HepG2 (cell line): ENCODE results near the gene ARPC5. TPM values are rescaled to one million over a fixed set of nuclear protein-coding genes. Genes with fewer than 3 reads are reported as not detected.

Experiments
- ATAC-seq: fragments of 200-7000 bp; cut with Tn5 transposase; 3 replicates; pipeline ENCODE4 v1.9.1; 2020; ENCODE audit warnings: mild to moderate bottlenecking, moderate library complexity
- BruUV-seq: library from RNA; stranded (reverse); fragments of 400-500 nt; replicated peaks from 2 replicates; lab custom pipeline; 2021; lab: Mats Ljungman, UMichigan
- CTCF ChIA-PET: fragments of 300-600 bp; formaldehyde crosslinking; extraction: SDS; loops from one replicate; lab custom pipeline; 2021; ENCODE audit warnings: low total read pairs, inconsistent platforms, low intra/inter-chr PET ratio; lab: Yijun Ruan, JAX
- POLR2A ChIA-PET: fragments of 350-600 bp; sonication (Branson Sonifier 250); formaldehyde crosslinking; loops from one replicate; lab custom pipeline; 2020; ENCODE audit warnings: antibody characterized with exemption, inconsistent platforms; lab: Yijun Ruan, JAX
- DNase-seq: peaks from one replicate; pipeline ENCODE4 v3.0.0-alpha.2; 2015; ENCODE audit warnings: low spot score
- FAIRE-seq: peaks from 3 replicates; lab custom pipeline; 2011; peaks lifted over from hg19 to GRCh38; lab: Jason Lieb, UNC
- H2AFZ ChIP-seq: one replicate; pipeline ENCODE4 v1.6.1; 2011; ENCODE audit warnings: low read length, inconsistent platforms
- H3K27ac ChIP-seq: fragments of 300-600 bp; 3 replicates; pipeline ENCODE4 v1.8.0; 2011; ENCODE audit warnings: mixed run types, mild to moderate bottlenecking, mixed read lengths, low read length, inconsistent platforms; ENCODE audit not compliant: insufficient read depth; ENCODE audit errors: extremely low read length
- H3K27me3 ChIP-seq, 2 experiments: fragments of 200-600 bp in 1 of 2; 2 replicates in 1 of 2; 3 replicates in 1 of 2; pipeline versions ENCODE4 v1.6.0 to v1.8.0; 2011; ENCODE audit warnings: low read length in 2 of 2, mild to moderate bottlenecking in 2 of 2, moderate library complexity in 2 of 2, inconsistent platforms in 1 of 2; ENCODE audit not compliant: insufficient read depth in 2 of 2, control insufficient read depth in 1 of 2
- H3K36me3 ChIP-seq, 2 experiments: fragments of 200-600 bp in 1 of 2; replicated peaks in 1 of 2; 2 replicates in 1 of 2; 3 replicates in 1 of 2; pipeline versions ENCODE4 v1.5.1 to v1.8.0; 2011; ENCODE audit warnings: low read length in 2 of 2, inconsistent platforms in 1 of 2; ENCODE audit not compliant: insufficient read depth in 2 of 2, control insufficient read depth in 1 of 2
- H3K4me1 ChIP-seq: 2 replicates; pipeline ENCODE4 v1.5.1; 2012; ENCODE audit warnings: low read length, inconsistent platforms; ENCODE audit not compliant: insufficient read depth
- H3K4me2 ChIP-seq: 2 replicates; pipeline ENCODE4 v1.6.0; 2011; ENCODE audit warnings: low read depth, low read length, inconsistent platforms
- H3K4me3 ChIP-seq, 3 experiments: fragments of 200-600 bp in 1 of 3; sonication (generic), shearing (Covaris generic) in 1 of 3; replicated peaks in 1 of 3; 2 replicates each; pipeline ENCODE4 v1.5.1; 2011 to 2016; ENCODE audit warnings: low read length in 3 of 3, inconsistent platforms in 2 of 3, low read depth in 2 of 3, mild to moderate bottlenecking in 2 of 3, control low read depth in 1 of 3, mixed read lengths in 1 of 3; ENCODE audit not compliant: insufficient read depth in 1 of 3
- H3K79me2 ChIP-seq: one replicate; pipeline ENCODE4 v1.6.1; 2011; ENCODE audit warnings: low read length, inconsistent platforms; ENCODE audit not compliant: insufficient read depth
- H3K9ac ChIP-seq: 2 replicates; pipeline ENCODE4 v1.6.0; 2011; ENCODE audit warnings: mild to moderate bottlenecking, low read depth, low read length, inconsistent platforms; ENCODE audit not compliant: insufficient read depth
- H3K9me3 ChIP-seq: 2 replicates; pipeline ENCODE4 v1.5.1; 2012; ENCODE audit warnings: mild to moderate bottlenecking, low read length
- H4K20me1 ChIP-seq: 2 replicates; pipeline ENCODE4 v1.6.0; 2011; ENCODE audit warnings: inconsistent platforms, mild to moderate bottlenecking, low read length, moderate library complexity; ENCODE audit not compliant: insufficient read depth
- EEA1 ChIP-seq: sonication (generic); formaldehyde crosslinking; IDR thresholded peaks from 2 replicates; pipeline ENCODE4 v1.5.1; 2020; ENCODE audit warnings: mild to moderate bottlenecking, missing genetic modification reagents, borderline replicate concordance
- FOXP1 ChIP-seq, 2 experiments: fragments of 450-650 bp in 1 of 2; IDR thresholded peaks; 2 replicates each; pipeline ENCODE4 v1.6.1; 2017 to 2018; ENCODE audit warnings: antibody characterized with exemption in 1 of 2
- GATAD2A ChIP-seq: IDR thresholded peaks from 2 replicates; pipeline ENCODE4 v1.6.1; 2016
- GFI1 ChIP-seq: sonication (generic); formaldehyde crosslinking; IDR thresholded peaks from 2 replicates; pipeline ENCODE4 v1.5.0; 2020; ENCODE audit warnings: missing genetic modification reagents, mild to moderate bottlenecking, borderline replicate concordance
- HDAC1 ChIP-seq: sonication (generic); formaldehyde crosslinking; IDR thresholded peaks from 2 replicates; pipeline ENCODE4 v1.5.1; 2020; ENCODE audit warnings: mild to moderate bottlenecking, missing genetic modification reagents
- HNF4A ChIP-seq: sonication (generic); formaldehyde crosslinking; IDR thresholded peaks from 2 replicates; pipeline ENCODE4 v1.4.0; 2020; ENCODE audit warnings: missing genetic modification reagents
- NR2F1 ChIP-seq, 2 experiments: fragments of 450-650 bp in 1 of 2; formaldehyde crosslinking in 1 of 2; IDR thresholded peaks; 2 replicates each; pipeline versions ENCODE4 v1.5.0 to v1.6.1; 2016 to 2020; ENCODE audit warnings: mild to moderate bottlenecking in 1 of 2, missing compliant biosample characterization in 1 of 2, missing genetic modification reagents in 1 of 2, moderate library complexity in 1 of 2
- NR2F6 ChIP-seq, 2 experiments: IDR thresholded peaks; 2 replicates each; pipeline ENCODE4 v1.6.1; 2016; ENCODE audit warnings: antibody characterized with exemption in 1 of 2, mild to moderate bottlenecking in 1 of 2
- RARA ChIP-seq: IDR thresholded peaks from 2 replicates; pipeline ENCODE4 v1.6.1; 2016; ENCODE audit warnings: missing genetic modification reagents, missing compliant biosample characterization
- SALL1 ChIP-seq: sonication (generic); formaldehyde crosslinking; IDR thresholded peaks from 2 replicates; pipeline ENCODE4 v1.8.0; 2022; ENCODE audit warnings: mild to moderate bottlenecking, missing genetic modification reagents
- SOX6 ChIP-seq, 2 experiments: fragments of 450-650 bp in 1 of 2; sonication (generic) in 1 of 2; formaldehyde crosslinking in 1 of 2; IDR thresholded peaks; 2 replicates each; pipeline versions ENCODE4 v1.4.0 to v1.6.1; 2017 to 2020; ENCODE audit warnings: antibody characterized with exemption in 1 of 2, mild to moderate bottlenecking in 1 of 2, missing genetic modification reagents in 1 of 2
- ZMYM3 ChIP-seq: sonication (generic); formaldehyde crosslinking; IDR thresholded peaks from 2 replicates; pipeline ENCODE4 v1.5.1; 2020; ENCODE audit warnings: mild to moderate bottlenecking, missing genetic modification reagents
- ZMYM4 ChIP-seq: sonication (generic); formaldehyde crosslinking; IDR thresholded peaks from 2 replicates; pipeline ENCODE4 v1.8.1; 2023; ENCODE audit warnings: mild to moderate bottlenecking, missing genetic modification reagents
- ZNF101 ChIP-seq: sonication (generic); formaldehyde crosslinking; IDR thresholded peaks from 2 replicates; pipeline ENCODE4 v1.4.0; 2020; ENCODE audit warnings: mild to moderate bottlenecking, low read depth, missing genetic modification reagents, borderline replicate concordance
- ZNF614 ChIP-seq: IDR thresholded peaks from 2 replicates; pipeline ENCODE4 v1.6.1; 2018; ENCODE audit warnings: missing biosample characterization, missing genetic modification reagents, inconsistent platforms, borderline replicate concordance
- WGBS: methylation state at CpG from one replicate; pipeline ENCODE4 v1.1.6; 2017; ENCODE audit warnings: low lambda C conversion rate; 5-methylcytosine and 5-hydroxymethylcytosine counted together
- in situ Hi-C: cut with HindIII; loops from 2 replicates; pipeline ENCODE4 v1.10.0; 2017; ENCODE audit warnings: low pct_unique_long_range_greater_than_20kb; ENCODE audit not compliant: extremely low pct_ligation_motif_present
- intact Hi-C: fragments of 100-400 bp; cut with micrococcal nuclease; formaldehyde crosslinking; loops from one replicate; pipeline ENCODE4 v1.10.0; 2022; ENCODE audit not compliant: unreplicated experiment
- polyA plus RNA-seq, 8 experiments: library from polyadenylated mRNA; depleted of rRNA in 3 of 8; stranded (reverse) in 7 of 8; unstranded in 1 of 8; fragments of >200 nt; fragmentation: Illumina TruSeq in 4 of 8; extraction: Trizol in 4 of 8; gene quantifications; 2 replicates each; pipeline versions ENCODE4 v1.2.1 to v1.2.3, GENCODE V29; 2011 to 2016; ENCODE audit warnings: low read depth in 4 of 8, missing spikeins in 1 of 8, mixed read lengths in 1 of 8; ENCODE audit not compliant: insufficient read depth in 1 of 8
- total RNA-seq, 5 experiments: library from RNA; depleted of rRNA; stranded (reverse); fragments of >200 nt; fragmentation: Illumina TruSeq; extraction: Trizol; gene quantifications; 2 replicates each; pipeline ENCODE4 v1.2.3, GENCODE V29; 2016; ENCODE audit warnings: low read depth in 1 of 5
- TF ChIP-seq, protein P1 (sequence below): sonication (generic); formaldehyde crosslinking; IDR thresholded peaks from 2 replicates; pipeline ENCODE4 v1.4.0; 2020; ENCODE audit warnings: missing genetic modification reagents
- TF ChIP-seq, protein P2 (sequence below): sonication (generic); formaldehyde crosslinking; IDR thresholded peaks from 2 replicates; pipeline ENCODE4 v1.5.0; 2020; ENCODE audit warnings: mild to moderate bottlenecking, missing genetic modification reagents

ARPC5 gene
- total and polyA plus RNA-seq, 2 of the 13 experiments (the other 11 are each of a cell fraction or from before 2014, with no cell fraction given): 48.4 to 106 TPM

DNA sequence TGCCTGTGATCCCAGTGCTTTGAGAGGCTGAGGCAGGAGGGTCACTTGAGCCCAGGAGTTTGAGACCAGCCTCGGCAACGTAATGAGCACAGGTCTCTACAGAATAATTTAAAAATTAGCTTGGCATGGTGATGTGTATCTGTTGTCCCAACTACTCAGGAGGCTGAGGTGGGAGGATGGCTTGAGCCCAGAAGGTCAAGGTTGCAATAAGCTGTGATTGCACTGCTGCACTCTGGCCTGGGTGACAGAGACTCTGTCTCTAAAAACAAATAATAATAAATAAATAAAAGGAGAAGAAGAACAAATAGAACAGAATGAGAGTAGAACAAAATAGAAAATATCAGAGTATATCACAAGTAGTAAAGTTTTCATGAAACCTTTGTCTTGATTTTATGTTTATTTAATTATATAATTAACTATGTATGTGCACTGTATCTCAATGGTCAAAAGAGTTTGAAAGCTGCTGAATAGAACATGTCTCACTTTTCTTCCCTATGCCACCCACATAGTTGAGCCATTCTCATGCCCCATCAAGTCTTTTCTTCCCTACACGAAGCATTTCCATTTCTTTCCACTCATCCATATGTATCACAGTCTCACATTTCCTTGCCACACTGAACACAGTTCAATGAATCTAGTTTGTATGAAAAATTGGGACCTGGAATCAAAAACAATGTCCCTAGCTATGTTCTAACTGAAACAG is 40.5 kb upstream of the ARPC5 start:
- Histone ChIP-seq H3K36me3 (no peaks in the 10 kb centered on the region), H3K9ac (no peak overlapping the region), H4K20me1 (no peaks in the 10 kb centered on the region), H3K4me2 (peak overlapping the region; percentile 63), H3K4me1 (peaks cover 20% of the 10 kb centered on the region), H3K79me2 (no peaks in the 10 kb centered on the region), H3K27me3 (no peaks in the 10 kb centered on the region), H3K4me3 (peak overlapping the region in 1 of 3 experiments; percentile 34; a peak in 2 of 6 replicates), H2AFZ (no peak overlapping the region), H3K9me3 (no peaks in the 10 kb centered on the region), H3K27ac (peak overlapping the region; percentile 44)
- ATAC-seq (peak; percentile 59; the same call in 2 of the 3 replicates), FAIRE-seq (no peak), DNase-seq (no peak)
- in situ Hi-C loops: no loop called here
- 23% methylated on average over 3 of the region's 3 CpGs for WGBS
- ChIA-PET CTCF (no interaction called here), POLR2A (no interaction called here)
- intact Hi-C loops: no loop called here
- peak; percentile 47; the same call in 1 of the 2 replicates for TF ChIP-seq SALL1 (CRISPR knock-in tag)
- peak; percentile 38; the same call in 1 of the 2 replicates for TF ChIP-seq RARA (CRISPR knock-in tag)
- TF ChIP-seq GFI1 (CRISPR knock-in tag): peak; percentile 63; the same call in 1 of the 2 replicates
- TF ChIP-seq NR2F6 (IDR thresholded peaks at IDR 0.05): peak; percentile 34; the same call in 1 of the 2 replicates
- peak; percentile 54 for TF ChIP-seq NR2F6 (CRISPR knock-in tag; IDR thresholded peaks at IDR 0.05)
- no peak for TF ChIP-seq ZMYM4
- no peak for TF ChIP-seq ZNF614 (CRISPR knock-in tag)
- peak; percentile 51 for TF ChIP-seq HNF4A
- TF ChIP-seq HDAC1 (CRISPR knock-in tag): 0 out of 2 replicates have a peak, but pooled peaks have one; percentile 13
- TF ChIP-seq ZNF101 (CRISPR knock-in tag): no peak
- peak; percentile 21 to 36; a peak in 1 of 4 replicates for TF ChIP-seq NR2F1 (CRISPR knock-in tag; IDR thresholded peaks at IDR 0.05)
- TF ChIP-seq GATAD2A (CRISPR knock-in tag): peak; percentile 42
- TF ChIP-seq ZMYM3 (CRISPR knock-in tag): peak; percentile 38; the same call in 1 of the 2 replicates
- TF ChIP-seq, protein P1, sequence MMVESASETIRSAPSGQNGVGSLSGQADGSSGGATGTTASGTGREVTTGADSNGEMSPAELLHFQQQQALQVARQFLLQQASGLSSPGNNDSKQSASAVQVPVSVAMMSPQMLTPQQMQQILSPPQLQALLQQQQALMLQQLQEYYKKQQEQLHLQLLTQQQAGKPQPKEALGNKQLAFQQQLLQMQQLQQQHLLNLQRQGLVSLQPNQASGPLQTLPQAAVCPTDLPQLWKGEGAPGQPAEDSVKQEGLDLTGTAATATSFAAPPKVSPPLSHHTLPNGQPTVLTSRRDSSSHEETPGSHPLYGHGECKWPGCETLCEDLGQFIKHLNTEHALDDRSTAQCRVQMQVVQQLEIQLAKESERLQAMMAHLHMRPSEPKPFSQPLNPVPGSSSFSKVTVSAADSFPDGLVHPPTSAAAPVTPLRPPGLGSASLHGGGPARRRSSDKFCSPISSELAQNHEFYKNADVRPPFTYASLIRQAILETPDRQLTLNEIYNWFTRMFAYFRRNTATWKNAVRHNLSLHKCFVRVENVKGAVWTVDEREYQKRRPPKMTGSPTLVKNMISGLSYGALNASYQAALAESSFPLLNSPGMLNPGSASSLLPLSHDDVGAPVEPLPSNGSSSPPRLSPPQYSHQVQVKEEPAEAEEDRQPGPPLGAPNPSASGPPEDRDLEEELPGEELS (CRISPR knock-in tag): 0 out of 2 replicates have a peak, but pooled peaks have one; percentile 14
- no peak for TF ChIP-seq EEA1 (CRISPR knock-in tag)
- TF ChIP-seq, protein P2, sequence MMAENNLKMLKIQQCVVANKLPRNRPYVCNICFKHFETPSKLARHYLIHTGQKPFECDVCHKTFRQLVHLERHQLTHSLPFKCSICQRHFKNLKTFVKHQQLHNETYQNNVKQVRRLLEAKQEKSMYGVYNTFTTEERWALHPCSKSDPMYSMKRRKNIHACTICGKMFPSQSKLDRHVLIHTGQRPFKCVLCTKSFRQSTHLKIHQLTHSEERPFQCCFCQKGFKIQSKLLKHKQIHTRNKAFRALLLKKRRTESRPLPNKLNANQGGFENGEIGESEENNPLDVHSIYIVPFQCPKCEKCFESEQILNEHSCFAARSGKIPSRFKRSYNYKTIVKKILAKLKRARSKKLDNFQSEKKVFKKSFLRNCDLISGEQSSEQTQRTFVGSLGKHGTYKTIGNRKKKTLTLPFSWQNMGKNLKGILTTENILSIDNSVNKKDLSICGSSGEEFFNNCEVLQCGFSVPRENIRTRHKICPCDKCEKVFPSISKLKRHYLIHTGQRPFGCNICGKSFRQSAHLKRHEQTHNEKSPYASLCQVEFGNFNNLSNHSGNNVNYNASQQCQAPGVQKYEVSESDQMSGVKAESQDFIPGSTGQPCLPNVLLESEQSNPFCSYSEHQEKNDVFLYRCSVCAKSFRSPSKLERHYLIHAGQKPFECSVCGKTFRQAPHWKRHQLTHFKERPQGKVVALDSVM (CRISPR knock-in tag): peak; percentile 89
- TF ChIP-seq SOX6 (IDR thresholded peaks at IDR 0.05): no peak
- TF ChIP-seq SOX6 (CRISPR knock-in tag; IDR thresholded peaks at IDR 0.05): 0 out of 2 replicates have a peak, but pooled peaks have one; percentile 14
- TF ChIP-seq FOXP1 (IDR thresholded peaks at IDR 0.05): no peak
- 0 out of 2 replicates have a peak, but pooled peaks have one; percentile 21 for TF ChIP-seq FOXP1 (CRISPR knock-in tag; IDR thresholded peaks at IDR 0.05)
- BruUV-seq: no TSS peak
